ENCODE results near the gene ARPIN. TPM values are rescaled to one million over a fixed set of nuclear protein-coding genes. Genes with fewer than 3 reads are reported as not detected.
A peak's percentile ranks its signal among the peaks of the same experiment; 100 is the strongest.

The ARPIN gene
- total RNA-seq, 6 experiments from 2014 or later: 4.9 to 8.1 (median 6.9) TPM

GRCh38 chr15:89912145-89912673, 543 bp downstream of the ARPIN start:
- Histone ChIP-seq H3K27ac (peak overlapping the region; percentile 40 to 67 (median 50)), H3K4me1 (peaks cover 0 to 16% (median 4%) of the 10 kb centered on the region in 4 donors), H3K4me3 (peak overlapping the region; percentile 78 to 87 (median 83)), H3K9me3 (no peaks in the 10 kb centered on the region), H3K27me3 (no peaks in the 10 kb centered on the region), H3K36me3 (no peaks in the 10 kb centered on the region)
- intact Hi-C loops (cut with DNase I): loop anchor here in 1 of 2 donors (10.0 kb wide), 1 partner anchor 63 kb away; no protein-coding TSS in a partner anchor
- DNase-seq (peak; percentile 55 to 66 (median 59)), ATAC-seq (peak; percentile 81 to 85 (median 84))
- TF ChIP-seq CTCF (IDR thresholded peaks at IDR 0.05) (no peak), POLR2A (IDR thresholded peaks at IDR 0.05) (no peak)
- 16% methylated on average over 7 of the region's 36 CpGs for WGBS (ENCODE audit: insufficient coverage, low coverage, low lambda C conversion rate, missing lambda C conversion rate)

GRCh38 chr15:89910891-89911626, 1.7 kb downstream of the ARPIN start:
- DNase-seq: no peak
- Histone ChIP-seq H3K27ac (no peak overlapping the region), H3K4me1 (peaks cover 0 to 16% (median 4%) of the 10 kb centered on the region in 4 donors), H3K4me3 (no peak overlapping the region), H3K9me3 (no peaks in the 10 kb centered on the region), H3K36me3 (no peaks in the 10 kb centered on the region), H3K27me3 (no peaks in the 10 kb centered on the region)
- peak in 2 of 4 donors; percentile 36 to 52 for ATAC-seq
- intact Hi-C loops (cut with DNase I): loop anchor here in 1 of 2 donors (10.0 kb wide), 1 partner anchor 64 kb away; no protein-coding TSS in a partner anchor
- WGBS (ENCODE audit: insufficient coverage, low coverage, low lambda C conversion rate, missing lambda C conversion rate): 58% methylated on average over 3 of the region's 6 CpGs
- TF ChIP-seq POLR2A (IDR thresholded peaks at IDR 0.05): no peak
- no peak for TF ChIP-seq CTCF (IDR thresholded peaks at IDR 0.05)

- H3K27ac ChIP-seq: no peak overlapping the region
- no peaks in the 10 kb centered on the region for H3K9me3 ChIP-seq
- H3K27me3 ChIP-seq: no peaks in the 10 kb centered on the region
- H3K36me3 ChIP-seq: no peaks in the 10 kb centered on the region
- ATAC-seq (no peak), DNase-seq (no peak)
- intact Hi-C loops (cut with DNase I): loop anchor here (10.0 kb wide), 3 partner anchors 65 to 175 kb away; no protein-coding TSS in a partner anchor
- 75% methylated on average over 1 of the region's 2 CpGs for WGBS (ENCODE audit: insufficient coverage, low coverage, low lambda C conversion rate, missing lambda C conversion rate)
- TF ChIP-seq POLR2A (IDR thresholded peaks at IDR 0.05) (no peak), CTCF (IDR thresholded peaks at IDR 0.05) (no peak)
- peaks cover 0 to 16% (median 4%) of the 10 kb centered on the region in 4 donors for H3K4me1 ChIP-seq
- no peak overlapping the region for H3K4me3 ChIP-seq
Measured at GRCh38 chr15:89909611-89910010, 3.1 kb downstream of the ARPIN start.

GRCh38 chr15:89908226-89908625, 4.5 kb downstream of the ARPIN start:
- no peak for ATAC-seq
- WGBS (ENCODE audit: insufficient coverage, low coverage, low lambda C conversion rate, missing lambda C conversion rate): 94% methylated on average over 6 of the region's 16 CpGs
- intact Hi-C loops (cut with DNase I): loop anchor here (10.0 kb wide), 2 partner anchors 157 to 177 kb away; no protein-coding TSS in a partner anchor
- peaks cover 0 to 16% (median 4%) of the 10 kb centered on the region in 4 donors for H3K4me1 ChIP-seq
- no peak for TF ChIP-seq CTCF (IDR thresholded peaks at IDR 0.05)
- TF ChIP-seq POLR2A (IDR thresholded peaks at IDR 0.05): no peak
- H3K27ac ChIP-seq: no peak overlapping the region
- H3K9me3 ChIP-seq: no peaks in the 10 kb centered on the region
- no peaks in the 10 kb centered on the region for H3K36me3 ChIP-seq
- no peaks in the 10 kb centered on the region for H3K27me3 ChIP-seq
- no peak for DNase-seq
- H3K4me3 ChIP-seq: no peak overlapping the region

All from right lobe of liver (tissue), 6 donors.